Brain microvascular endothelial cell (primary cell): ENCODE results near the gene HMGB3.

Source experiments
- DNase-seq: peaks from one replicate; pipeline ENCODE4 v3.0.0-alpha.2; 2020
- H3K27ac ChIP-seq: fragments of 250-450 bp; sonication (Bioruptor Pico); 2 replicates; pipeline ENCODE4 v1.5.1; 2020; ENCODE audit warnings: mild to moderate bottlenecking, moderate library complexity
- H3K27me3 ChIP-seq: fragments of 250-450 bp; sonication (Bioruptor Pico); replicated peaks from 2 replicates; pipeline ENCODE4 v1.5.1; 2020; ENCODE audit warnings: mild to moderate bottlenecking
- H3K36me3 ChIP-seq: fragments of 250-450 bp; sonication (Bioruptor Pico); replicated peaks from 2 replicates; pipeline ENCODE4 v1.5.1; 2020; ENCODE audit warnings: mild to moderate bottlenecking
- H3K4me3 ChIP-seq: 2 replicates; pipeline ENCODE4 v1.5.1; 2011; ENCODE audit warnings: low read depth, mild to moderate bottlenecking, control low read depth, low read length, moderate library complexity
- in situ Hi-C: cut with HindIII; loops from 2 replicates; pipeline ENCODE4 v1.10.0; 2017; ENCODE audit warnings: low sequenced_read_pairs, low pct_ligation_motif_present
- TF ChIP-seq, protein P1 (sequence below): IDR thresholded peaks from 2 replicates; pipeline ENCODE4 v1.5.1; 2011; ENCODE audit warnings: low read depth, mild to moderate bottlenecking, moderate library complexity, low read length, control low read depth, inconsistent platforms; ENCODE audit errors: missing control alignments

Gene HMGB3

DNA sequence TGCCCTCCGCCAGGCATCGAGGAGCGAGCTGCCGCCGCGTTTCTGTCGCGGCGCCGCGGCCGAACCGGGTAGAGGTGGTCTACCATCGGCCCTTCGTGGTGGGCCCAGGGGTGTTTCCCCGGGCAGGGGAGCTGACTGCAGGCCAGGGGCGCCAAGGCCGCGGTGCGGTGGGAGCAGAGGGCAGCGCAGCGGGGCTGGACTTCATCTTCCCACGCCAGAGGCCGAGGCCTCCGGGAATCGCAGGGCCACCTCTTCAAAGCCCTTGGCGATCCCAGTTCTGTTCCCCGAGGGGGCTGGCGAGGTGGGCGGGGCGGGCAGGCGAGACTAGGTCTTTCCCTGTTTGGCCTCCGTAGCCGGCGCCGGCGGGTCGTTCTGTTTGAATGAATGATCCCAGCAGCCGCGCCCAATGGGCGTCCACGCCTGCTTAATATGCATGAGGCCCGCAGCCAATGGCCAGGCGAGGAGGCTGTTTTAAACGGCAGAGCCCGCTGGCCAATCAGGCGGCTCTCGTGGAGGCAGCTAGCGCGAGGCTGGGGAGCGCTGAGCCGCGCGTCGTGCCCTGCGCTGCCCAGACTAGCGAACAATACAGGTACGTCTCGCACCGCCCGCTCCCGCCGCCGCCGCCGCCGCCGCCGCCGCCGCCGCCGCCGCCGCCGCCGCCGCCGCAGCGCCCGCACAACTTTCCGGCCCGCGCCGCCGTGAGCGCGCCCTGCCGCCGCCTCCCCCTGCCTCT, at the start of gene HMGB3:
Gene HMGB3 (plus strand): TSS at position 548 of the 733 bp plus-strand sequence. CDS start 2,265 bp downstream, outside the sequence.
- H3K27ac ChIP-seq = no peak within 1 kb of the TSS
- in situ Hi-C loops = no loop called here
- TF ChIP-seq, protein P1, sequence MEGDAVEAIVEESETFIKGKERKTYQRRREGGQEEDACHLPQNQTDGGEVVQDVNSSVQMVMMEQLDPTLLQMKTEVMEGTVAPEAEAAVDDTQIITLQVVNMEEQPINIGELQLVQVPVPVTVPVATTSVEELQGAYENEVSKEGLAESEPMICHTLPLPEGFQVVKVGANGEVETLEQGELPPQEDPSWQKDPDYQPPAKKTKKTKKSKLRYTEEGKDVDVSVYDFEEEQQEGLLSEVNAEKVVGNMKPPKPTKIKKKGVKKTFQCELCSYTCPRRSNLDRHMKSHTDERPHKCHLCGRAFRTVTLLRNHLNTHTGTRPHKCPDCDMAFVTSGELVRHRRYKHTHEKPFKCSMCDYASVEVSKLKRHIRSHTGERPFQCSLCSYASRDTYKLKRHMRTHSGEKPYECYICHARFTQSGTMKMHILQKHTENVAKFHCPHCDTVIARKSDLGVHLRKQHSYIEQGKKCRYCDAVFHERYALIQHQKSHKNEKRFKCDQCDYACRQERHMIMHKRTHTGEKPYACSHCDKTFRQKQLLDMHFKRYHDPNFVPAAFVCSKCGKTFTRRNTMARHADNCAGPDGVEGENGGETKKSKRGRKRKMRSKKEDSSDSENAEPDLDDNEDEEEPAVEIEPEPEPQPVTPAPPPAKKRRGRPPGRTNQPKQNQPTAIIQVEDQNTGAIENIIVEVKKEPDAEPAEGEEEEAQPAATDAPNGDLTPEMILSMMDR = no peak

GRCh38 chrX:150933945-150934350, 49.2 kb upstream of the HMGB3 start:
- DNase-seq = no peak
- no peak overlapping the region for H3K27ac ChIP-seq
- no peak overlapping the region for H3K4me3 ChIP-seq
- no peaks in the 10 kb centered on the region for H3K27me3 ChIP-seq
- TF ChIP-seq, protein P1 = no peak
- in situ Hi-C loops = no loop called here
- no peaks in the 10 kb centered on the region for H3K36me3 ChIP-seq

More for the DNA sequence above, at the start of gene HMGB3:
- peak; percentile 86 for DNase-seq
- Histone ChIP-seq H3K27me3 (no peaks in the 10 kb centered on the region), H3K4me3 (peak within 1 kb of the TSS; percentile 61), H3K36me3 (no peaks in the 10 kb centered on the region)

DNA sequence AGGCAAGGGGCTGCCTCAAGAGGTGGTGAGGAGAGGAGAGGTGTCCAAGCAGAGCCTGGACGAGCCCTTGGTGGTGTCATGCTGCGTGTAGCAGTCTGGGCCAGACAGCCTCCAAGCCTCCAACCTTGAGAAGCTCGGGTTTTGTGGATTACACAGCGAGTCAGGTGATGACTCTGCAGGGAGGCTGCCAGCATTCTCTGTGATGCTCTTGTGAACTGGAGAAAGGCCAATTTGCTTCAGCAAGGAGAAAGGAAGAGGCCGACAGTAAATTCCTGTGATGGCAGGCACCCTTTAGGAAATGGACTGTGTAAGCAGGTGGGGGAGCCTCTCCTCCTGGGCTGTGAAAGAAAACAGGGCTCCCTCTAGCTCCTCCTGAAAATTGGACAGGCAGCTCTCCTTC, 48.7 kb upstream of the HMGB3 start:
- Histone ChIP-seq H3K27ac (no peak overlapping the region), H3K27me3 (no peaks in the 10 kb centered on the region), H3K4me3 (no peak overlapping the region), H3K36me3 (no peaks in the 10 kb centered on the region)
- TF ChIP-seq, protein P1 = no peak
- in situ Hi-C loops = no loop called here
- DNase-seq = peak; percentile 9

- Histone ChIP-seq H3K27ac (no peak overlapping the region), H3K36me3 (no peaks in the 10 kb centered on the region), H3K4me3 (no peak overlapping the region), H3K27me3 (no peaks in the 10 kb centered on the region)
- TF ChIP-seq, protein P1 = no peak
- in situ Hi-C loops = no loop called here
- no peak for DNase-seq
These were observed 47.7 kb upstream of the HMGB3 start for GRCh38 chrX:150935467-150935866.

DNA sequence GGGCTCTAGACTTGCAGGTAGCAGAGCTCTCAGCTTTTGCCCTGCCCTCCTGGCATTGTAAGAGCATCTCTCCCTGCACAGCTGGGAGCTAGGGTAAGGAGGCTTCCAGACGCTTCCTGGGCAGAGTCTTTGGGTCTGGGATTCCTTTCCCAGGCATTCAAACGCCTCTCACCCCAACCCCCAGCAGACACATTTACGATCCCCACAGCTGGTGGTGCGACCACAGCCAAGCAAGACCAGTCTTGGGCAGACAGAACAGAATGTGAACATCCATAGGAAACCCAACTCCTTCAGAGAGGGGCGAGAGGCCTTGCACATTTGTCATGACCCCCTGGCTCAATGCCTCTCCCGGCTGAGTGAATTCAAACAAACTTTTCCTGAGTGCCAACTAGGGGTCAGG, 46.6 kb upstream of the HMGB3 start:
- in situ Hi-C loops = no loop called here
- H3K27me3 ChIP-seq = no peaks in the 10 kb centered on the region
- no peaks in the 10 kb centered on the region for H3K36me3 ChIP-seq

More for the DNA sequence above, 46.6 kb upstream of the HMGB3 start:
- Histone ChIP-seq H3K4me3 (no peak overlapping the region), H3K27ac (no peak overlapping the region)
- TF ChIP-seq, protein P1 = no peak
- DNase-seq = no peak
